Measurements from ENCODE around the gene TTC12.

DNA sequence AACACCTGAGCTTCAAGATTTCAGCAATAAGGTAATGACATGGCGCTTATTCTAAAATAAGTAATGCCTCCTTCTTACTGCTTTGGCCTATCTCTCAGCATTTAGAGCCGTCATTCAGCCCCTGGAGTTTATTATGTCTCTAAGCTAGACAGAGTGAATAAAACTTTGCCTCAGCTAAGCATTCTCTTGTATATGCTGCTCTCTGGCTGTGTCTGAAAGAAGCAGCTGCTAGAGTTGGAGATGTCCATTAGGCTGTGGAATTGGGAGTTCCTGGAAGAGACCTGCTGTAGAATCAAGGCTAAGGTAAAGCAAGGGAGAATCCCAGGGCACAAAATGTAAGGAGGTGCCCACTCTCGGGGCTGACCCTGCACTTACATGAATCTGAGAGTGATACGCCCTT is 35.5 kb upstream of the TTC12 start:
- TF ChIP-seq CTCF (IDR thresholded peaks at IDR 0.05): peak in 1 of 3 donors; percentile 50
- TF ChIP-seq EP300 (IDR thresholded peaks at IDR 0.05): no peak
